Panc1 (cell line): ENCODE data around the gene ZFP92. TPM values are rescaled to one million over a fixed set of nuclear protein-coding genes. Genes with fewer than 3 reads are reported as not detected.
"Not testable (repeated sequence)": the region's sequence is repeated elsewhere in the genome, so short reads cannot be mapped to it uniquely, and the experiment has no call there.

ENCODE experiments used
- ATAC-seq: fragments of 200-7000 bp; cut with Tn5 transposase; 2 replicates; pipeline ENCODE4 v1.9.1; 2020; ENCODE audit warnings: mild to moderate bottlenecking, moderate library complexity
- BruUV-seq: library from RNA; stranded (reverse); fragments of 400-500 nt; replicated peaks from 2 replicates; lab custom pipeline; 2021; lab: Mats Ljungman, UMichigan
- CTCF ChIA-PET: fragments of 300-600 bp; sonication (Branson Sonifier 250); formaldehyde crosslinking; loops from one replicate; lab custom pipeline; 2022; ENCODE audit warnings: antibody characterized with exemption; lab: Charles Lee
- POLR2A ChIA-PET: fragments of 300-600 bp; sonication (Branson Sonifier 250); formaldehyde crosslinking; loops from one replicate; lab custom pipeline; 2022; ENCODE audit warnings: antibody characterized with exemption; lab: Charles Lee
- DNase-seq: peaks from one replicate; pipeline ENCODE4 v3.0.0-alpha.2; 2010; ENCODE audit warnings: low read depth, low spot score
- H3K27ac ChIP-seq: 2 replicates; pipeline ENCODE4 v1.5.1; 2011; ENCODE audit warnings: mild to moderate bottlenecking, low read length, inconsistent platforms
- H3K27me3 ChIP-seq: fragments of 200-500 bp; sonication (Bioruptor generic); 2 replicates; pipeline ENCODE4 v1.6.0; 2014; ENCODE audit warnings: low read length, inconsistent platforms; ENCODE audit not compliant: control insufficient read depth, insufficient read depth
- H3K36me3 ChIP-seq: fragments of 200-500 bp; sonication (Bioruptor generic); 2 replicates; pipeline ENCODE4 v1.5.1; 2014; ENCODE audit warnings: inconsistent platforms, mild to moderate bottlenecking, low read length, moderate library complexity; ENCODE audit not compliant: control insufficient read depth, insufficient read depth
- H3K4me1 ChIP-seq: 2 replicates; pipeline ENCODE4 v1.5.1; 2011; ENCODE audit warnings: inconsistent platforms, mild to moderate bottlenecking, low read length, moderate library complexity; ENCODE audit not compliant: control insufficient read depth, insufficient read depth
- H3K4me3 ChIP-seq, 2 experiments: 2 replicates each; pipeline ENCODE4 v1.5.1; 2011 to 2012; ENCODE audit warnings: low read depth in 2 of 2, low read length in 2 of 2, mild to moderate bottlenecking in 2 of 2, inconsistent platforms in 1 of 2, moderate library complexity in 1 of 2
- H3K9me3 ChIP-seq: fragments of 200-500 bp; sonication (Bioruptor generic); 2 replicates; pipeline ENCODE4 v1.5.1; 2014; ENCODE audit warnings: low read depth, mild to moderate bottlenecking, inconsistent platforms, low read length, moderate library complexity; ENCODE audit not compliant: control insufficient read depth, insufficient read depth
- CTCF ChIP-seq: fragments of 450-650 bp; IDR thresholded peaks from 2 replicates; pipeline ENCODE4 v1.5.1; 2017; ENCODE audit warnings: mild to moderate bottlenecking
- POLR2AphosphoS5 ChIP-seq: IDR thresholded peaks from 2 replicates; pipeline ENCODE4 v1.6.1; 2012; ENCODE audit warnings: mild to moderate bottlenecking, low read depth, low read length, moderate library complexity
- REST ChIP-seq, 2 experiments: IDR thresholded peaks; 2 replicates each; pipeline ENCODE4 v1.6.1; 2011 to 2012; ENCODE audit warnings: low read depth in 2 of 2, control low read depth in 1 of 2, low read length in 1 of 2, mild to moderate bottlenecking in 1 of 2, moderate library complexity in 1 of 2; ENCODE audit not compliant: insufficient read depth in 1 of 2
- SIN3A ChIP-seq: IDR thresholded peaks from 2 replicates; pipeline ENCODE4 v1.6.1; 2012; ENCODE audit warnings: low read depth, mild to moderate bottlenecking, low read length, moderate library complexity, borderline replicate concordance; ENCODE audit not compliant: insufficient read depth
- TCF7L2 ChIP-seq: IDR thresholded peaks from 2 replicates; pipeline ENCODE4 v1.6.1; 2011; ENCODE audit warnings: mild to moderate bottlenecking, low read depth, low read length, inconsistent platforms
- in situ Hi-C: cut with HindIII; loops from 2 replicates; pipeline ENCODE4 v1.10.0; 2016; ENCODE audit warnings: low sequenced_read_pairs, low pct_unique_long_range_greater_than_20kb
- intact Hi-C: fragments of 100-400 bp; cut with micrococcal nuclease; formaldehyde crosslinking; loops from one replicate; pipeline ENCODE4 v1.10.0; 2022; ENCODE audit not compliant: unreplicated experiment
- total RNA-seq: library from RNA; stranded (reverse); gene quantifications from one replicate; pipeline ENCODE4 v1.2.1, GENCODE V29; 2021; ENCODE audit not compliant: unreplicated experiment

Gene ZFP92
- total RNA-seq, 1 experiment from 2014 or later = 0.90 TPM

- no peak for TF ChIP-seq TCF7L2
- no peak for TF ChIP-seq REST (IDR thresholded peaks at IDR 0.05; ENCODE audit: insufficient read depth in 1 of 2, low read depth in 2 of 2, low read length in 1 of 2)
- no peak for TF ChIP-seq POLR2AphosphoS5
- TF ChIP-seq SIN3A = no peak
- no peak for TF ChIP-seq CTCF
- ATAC-seq (no peak), DNase-seq (no peak)
- Histone ChIP-seq H3K36me3 (no peaks in the 10 kb centered on the region), H3K4me3 (no peak overlapping the region), H3K4me1 (no peaks in the 10 kb centered on the region), H3K27ac (no peak overlapping the region), H3K27me3 (no peaks in the 10 kb centered on the region), H3K9me3 (no peaks in the 10 kb centered on the region)
- intact Hi-C loops (no loop called here), in situ Hi-C loops (no loop called here)
- POLR2A ChIA-PET = no interaction called here
- CTCF ChIA-PET = no interaction called here
- BruUV-seq = no TSS peak
Observed at GRCh38 chrX:153382563-153383482, 28.4 kb upstream of the ZFP92 start.

GRCh38 chrX:153384390-153384789 lies 26.9 kb upstream of the ZFP92 start:
- no peaks in the 10 kb centered on the region for H3K4me1 ChIP-seq
- ChIA-PET CTCF (no interaction called here), POLR2A (no interaction called here)
- no peak overlapping the region for H3K27ac ChIP-seq
- intact Hi-C loops = no loop called here
- ATAC-seq (no peak), DNase-seq (no peak)
- no peaks in the 10 kb centered on the region for H3K9me3 ChIP-seq
- no peaks in the 10 kb centered on the region for H3K36me3 ChIP-seq
- BruUV-seq = no TSS peak
- H3K27me3 ChIP-seq = no peaks in the 10 kb centered on the region
- in situ Hi-C loops = no loop called here
- no peak overlapping the region for H3K4me3 ChIP-seq
- TF ChIP-seq TCF7L2 = no peak
- no peak for TF ChIP-seq REST (IDR thresholded peaks at IDR 0.05; ENCODE audit: insufficient read depth in 1 of 2, low read depth in 2 of 2, low read length in 1 of 2)
- TF ChIP-seq POLR2AphosphoS5 = no peak
- no peak for TF ChIP-seq CTCF
- TF ChIP-seq SIN3A = no peak

GRCh38 chrX:153384973-153385372 lies 26.3 kb upstream of the ZFP92 start:
- H3K36me3 ChIP-seq, intact Hi-C loops, in situ Hi-C loops, H3K27ac ChIP-seq, H3K4me1 ChIP-seq, H3K4me3 ChIP-seq, H3K27me3 ChIP-seq, BruUV-seq, CTCF ChIA-PET, DNase-seq, ATAC-seq, H3K9me3 ChIP-seq, POLR2A ChIA-PET: not testable (repeated sequence)
